Measurements from ENCODE around the gene ARF1. TPM values are rescaled to one million over a fixed set of nuclear protein-coding genes. Genes with fewer than 3 reads are reported as not detected.

The ARF1 gene
- total RNA-seq, 1 experiment from 2014 or later: 330 TPM

DNA sequence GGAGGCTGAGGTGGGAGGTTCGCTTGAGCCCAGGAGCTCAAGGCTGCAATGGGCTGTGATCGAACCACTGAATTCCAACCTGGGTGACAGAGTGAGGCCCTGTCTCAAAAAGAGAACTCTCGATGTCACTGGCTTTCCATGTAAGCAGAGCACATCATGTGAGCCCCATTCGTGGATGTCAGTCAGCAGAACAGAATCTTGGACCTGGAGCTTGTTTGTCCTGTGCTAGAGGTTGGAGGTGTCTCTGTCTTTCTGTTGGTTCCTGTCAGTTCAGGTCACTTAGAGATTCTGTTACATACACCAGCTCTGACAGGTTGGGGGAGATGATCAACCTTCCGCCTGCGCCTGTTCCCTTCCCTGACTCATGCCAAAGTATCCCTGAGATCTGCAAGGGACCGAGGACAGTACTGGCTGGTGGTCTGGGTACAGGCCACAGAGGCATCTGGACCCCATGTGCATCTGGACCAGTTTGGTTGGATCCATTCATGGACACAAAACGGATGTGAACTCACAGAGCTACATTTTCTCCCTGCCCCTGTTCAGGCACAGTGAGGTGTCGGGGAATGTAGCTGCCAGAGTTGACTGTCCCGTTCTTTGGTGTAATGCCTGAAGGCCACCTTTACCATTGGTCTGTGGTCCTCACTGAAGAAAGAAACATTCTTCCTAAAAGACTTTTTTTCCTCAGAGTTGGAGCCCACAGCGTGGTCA, 10.0 kb downstream of the ARF1 start:
- Mint-ChIP-seq H3K4me1 (peaks cover 22% of the 10 kb centered on the region), H3K36me3 (peaks cover 36% of the 10 kb centered on the region), H3K9me3 (peaks cover 11% of the 10 kb centered on the region), H3K4me3 (no peak overlapping the region), H3K27ac (no peak overlapping the region), H3K27me3 (ENCODE audit: low read depth) (no peaks in the 10 kb centered on the region)
- TF ChIP-seq GRHL2 (CRISPR knock-in tag; IDR thresholded peaks at IDR 0.05; ENCODE audit: insufficient replicate concordance, severe bottlenecking) (no peak), NFE2L1 (CRISPR knock-in tag; IDR thresholded peaks at IDR 0.05) (no peak), NR3C1 (CRISPR knock-in tag; conservative IDR thresholded peaks at IDR 0.05; ENCODE audit: low read depth) (no peak), ZNF671 (CRISPR knock-in tag; IDR thresholded peaks at IDR 0.05) (no peak), GABPB1 (CRISPR knock-in tag; IDR thresholded peaks at IDR 0.05) (no peak), ZBTB21 (CRISPR knock-in tag; IDR thresholded peaks at IDR 0.05; ENCODE audit: borderline replicate concordance) (no peak)
- TF ChIP-seq, protein P1, sequence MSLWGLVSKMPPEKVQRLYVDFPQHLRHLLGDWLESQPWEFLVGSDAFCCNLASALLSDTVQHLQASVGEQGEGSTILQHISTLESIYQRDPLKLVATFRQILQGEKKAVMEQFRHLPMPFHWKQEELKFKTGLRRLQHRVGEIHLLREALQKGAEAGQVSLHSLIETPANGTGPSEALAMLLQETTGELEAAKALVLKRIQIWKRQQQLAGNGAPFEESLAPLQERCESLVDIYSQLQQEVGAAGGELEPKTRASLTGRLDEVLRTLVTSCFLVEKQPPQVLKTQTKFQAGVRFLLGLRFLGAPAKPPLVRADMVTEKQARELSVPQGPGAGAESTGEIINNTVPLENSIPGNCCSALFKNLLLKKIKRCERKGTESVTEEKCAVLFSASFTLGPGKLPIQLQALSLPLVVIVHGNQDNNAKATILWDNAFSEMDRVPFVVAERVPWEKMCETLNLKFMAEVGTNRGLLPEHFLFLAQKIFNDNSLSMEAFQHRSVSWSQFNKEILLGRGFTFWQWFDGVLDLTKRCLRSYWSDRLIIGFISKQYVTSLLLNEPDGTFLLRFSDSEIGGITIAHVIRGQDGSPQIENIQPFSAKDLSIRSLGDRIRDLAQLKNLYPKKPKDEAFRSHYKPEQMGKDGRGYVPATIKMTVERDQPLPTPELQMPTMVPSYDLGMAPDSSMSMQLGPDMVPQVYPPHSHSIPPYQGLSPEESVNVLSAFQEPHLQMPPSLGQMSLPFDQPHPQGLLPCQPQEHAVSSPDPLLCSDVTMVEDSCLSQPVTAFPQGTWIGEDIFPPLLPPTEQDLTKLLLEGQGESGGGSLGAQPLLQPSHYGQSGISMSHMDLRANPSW (CRISPR knock-in tag; conservative IDR thresholded peaks at IDR 0.05; ENCODE audit: low read depth): no peak
- TF ChIP-seq, protein P2, sequence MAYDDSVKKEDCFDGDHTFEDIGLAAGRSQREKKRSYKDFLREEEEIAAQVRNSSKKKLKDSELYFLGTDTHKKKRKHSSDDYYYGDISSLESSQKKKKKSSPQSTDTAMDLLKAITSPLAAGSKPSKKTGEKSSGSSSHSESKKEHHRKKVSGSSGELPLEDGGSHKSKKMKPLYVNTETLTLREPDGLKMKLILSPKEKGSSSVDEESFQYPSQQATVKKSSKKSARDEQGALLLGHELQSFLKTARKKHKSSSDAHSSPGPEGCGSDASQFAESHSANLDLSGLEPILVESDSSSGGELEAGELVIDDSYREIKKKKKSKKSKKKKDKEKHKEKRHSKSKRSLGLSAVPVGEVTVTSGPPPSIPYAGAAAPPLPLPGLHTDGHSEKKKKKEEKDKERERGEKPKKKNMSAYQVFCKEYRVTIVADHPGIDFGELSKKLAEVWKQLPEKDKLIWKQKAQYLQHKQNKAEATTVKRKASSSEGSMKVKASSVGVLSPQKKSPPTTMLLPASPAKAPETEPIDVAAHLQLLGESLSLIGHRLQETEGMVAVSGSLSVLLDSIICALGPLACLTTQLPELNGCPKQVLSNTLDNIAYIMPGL (CRISPR knock-in tag; IDR thresholded peaks at IDR 0.05): no peak
- TF ChIP-seq, protein P3, sequence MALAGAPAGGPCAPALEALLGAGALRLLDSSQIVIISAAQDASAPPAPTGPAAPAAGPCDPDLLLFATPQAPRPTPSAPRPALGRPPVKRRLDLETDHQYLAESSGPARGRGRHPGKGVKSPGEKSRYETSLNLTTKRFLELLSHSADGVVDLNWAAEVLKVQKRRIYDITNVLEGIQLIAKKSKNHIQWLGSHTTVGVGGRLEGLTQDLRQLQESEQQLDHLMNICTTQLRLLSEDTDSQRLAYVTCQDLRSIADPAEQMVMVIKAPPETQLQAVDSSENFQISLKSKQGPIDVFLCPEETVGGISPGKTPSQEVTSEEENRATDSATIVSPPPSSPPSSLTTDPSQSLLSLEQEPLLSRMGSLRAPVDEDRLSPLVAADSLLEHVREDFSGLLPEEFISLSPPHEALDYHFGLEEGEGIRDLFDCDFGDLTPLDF (CRISPR knock-in tag; IDR thresholded peaks at IDR 0.05): no peak
- TF ChIP-seq, protein P4, sequence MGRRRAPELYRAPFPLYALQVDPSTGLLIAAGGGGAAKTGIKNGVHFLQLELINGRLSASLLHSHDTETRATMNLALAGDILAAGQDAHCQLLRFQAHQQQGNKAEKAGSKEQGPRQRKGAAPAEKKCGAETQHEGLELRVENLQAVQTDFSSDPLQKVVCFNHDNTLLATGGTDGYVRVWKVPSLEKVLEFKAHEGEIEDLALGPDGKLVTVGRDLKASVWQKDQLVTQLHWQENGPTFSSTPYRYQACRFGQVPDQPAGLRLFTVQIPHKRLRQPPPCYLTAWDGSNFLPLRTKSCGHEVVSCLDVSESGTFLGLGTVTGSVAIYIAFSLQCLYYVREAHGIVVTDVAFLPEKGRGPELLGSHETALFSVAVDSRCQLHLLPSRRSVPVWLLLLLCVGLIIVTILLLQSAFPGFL (CRISPR knock-in tag; IDR thresholded peaks at IDR 0.05; ENCODE audit: borderline replicate concordance): no peak
- TF ChIP-seq, protein P5, sequence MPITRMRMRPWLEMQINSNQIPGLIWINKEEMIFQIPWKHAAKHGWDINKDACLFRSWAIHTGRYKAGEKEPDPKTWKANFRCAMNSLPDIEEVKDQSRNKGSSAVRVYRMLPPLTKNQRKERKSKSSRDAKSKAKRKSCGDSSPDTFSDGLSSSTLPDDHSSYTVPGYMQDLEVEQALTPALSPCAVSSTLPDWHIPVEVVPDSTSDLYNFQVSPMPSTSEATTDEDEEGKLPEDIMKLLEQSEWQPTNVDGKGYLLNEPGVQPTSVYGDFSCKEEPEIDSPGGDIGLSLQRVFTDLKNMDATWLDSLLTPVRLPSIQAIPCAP (CRISPR knock-in tag; IDR thresholded peaks at IDR 0.05): no peak
- TF ChIP-seq, protein P6, sequence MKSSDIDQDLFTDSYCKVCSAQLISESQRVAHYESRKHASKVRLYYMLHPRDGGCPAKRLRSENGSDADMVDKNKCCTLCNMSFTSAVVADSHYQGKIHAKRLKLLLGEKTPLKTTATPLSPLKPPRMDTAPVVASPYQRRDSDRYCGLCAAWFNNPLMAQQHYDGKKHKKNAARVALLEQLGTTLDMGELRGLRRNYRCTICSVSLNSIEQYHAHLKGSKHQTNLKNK (CRISPR knock-in tag; IDR thresholded peaks at IDR 0.05): no peak
- TF ChIP-seq, protein P7, sequence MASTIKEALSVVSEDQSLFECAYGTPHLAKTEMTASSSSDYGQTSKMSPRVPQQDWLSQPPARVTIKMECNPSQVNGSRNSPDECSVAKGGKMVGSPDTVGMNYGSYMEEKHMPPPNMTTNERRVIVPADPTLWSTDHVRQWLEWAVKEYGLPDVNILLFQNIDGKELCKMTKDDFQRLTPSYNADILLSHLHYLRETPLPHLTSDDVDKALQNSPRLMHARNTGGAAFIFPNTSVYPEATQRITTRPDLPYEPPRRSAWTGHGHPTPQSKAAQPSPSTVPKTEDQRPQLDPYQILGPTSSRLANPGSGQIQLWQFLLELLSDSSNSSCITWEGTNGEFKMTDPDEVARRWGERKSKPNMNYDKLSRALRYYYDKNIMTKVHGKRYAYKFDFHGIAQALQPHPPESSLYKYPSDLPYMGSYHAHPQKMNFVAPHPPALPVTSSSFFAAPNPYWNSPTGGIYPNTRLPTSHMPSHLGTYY (CRISPR knock-in tag; IDR thresholded peaks at IDR 0.05): no peak
- ATAC-seq: no peak
- CTCF ChIA-PET: interaction anchor here (0.8 kb wide), 2 partner anchors 89 to 93 kb away, joined by 3 to 4 read pairs; no protein-coding TSS in a partner anchor
- POLR2A ChIA-PET: interaction anchor here (2.0 kb wide), 1 partner anchor 10 kb away, joined by 4 read pairs; the partner anchor contains the start of gene ARF1
- no peak for DNase-seq (ENCODE audit: low spot score)

All from WTC11 (cell line).